Prostate gland (tissue), 2 donors: ENCODE results near the gene RUVBL1. TPM values are rescaled to one million over a fixed set of nuclear protein-coding genes. Genes with fewer than 3 reads are reported as not detected.

ENCODE experiments used
- DNase-seq: peaks from one replicate; pipeline ENCODE4 v3.0.0-alpha.2; 2019; ENCODE audit warnings: low spot score
- H3K27ac ChIP-seq, 2 donors: fragments of 200-600 bp; sonication (generic); 2 replicates each; pipeline ENCODE4 v1.5.1; 2017 to 2019
- H3K27me3 ChIP-seq: fragments of 200-600 bp; sonication (generic); replicated peaks from 2 replicates; pipeline ENCODE4 v1.5.1; 2019; ENCODE audit not compliant: insufficient read depth
- H3K36me3 ChIP-seq, 2 donors: fragments of 200-600 bp; sonication (generic); 1 replicate in 1 of 2; 2 replicates in 1 of 2; pipeline versions ENCODE4 v1.5.1 to v1.8.1; 2017 to 2019
- H3K4me1 ChIP-seq: fragments of 200-600 bp; sonication (generic); replicated peaks from 2 replicates; pipeline ENCODE4 v1.5.1; 2019
- H3K4me3 ChIP-seq, 2 donors: fragments of 200-600 bp; sonication (generic); 2 replicates each; pipeline ENCODE4 v1.5.1; 2017 to 2019
- H3K9me3 ChIP-seq: fragments of 200-600 bp; sonication (generic); 2 replicates; pipeline ENCODE4 v1.5.1; 2017
- CTCF ChIP-seq, 4 experiments: fragments of 200-600 bp in 2 of 4; fragments of 450-650 bp in 2 of 4; sonication (generic) in 2 of 4; IDR thresholded peaks; 1 replicate in 3 of 4; 2 replicates in 1 of 4; pipeline ENCODE4 v1.5.1; 2016 to 2019; ENCODE audit warnings: antibody characterized with exemption in 4 of 4, mild to moderate bottlenecking in 2 of 4, moderate library complexity in 2 of 4
- POLR2A ChIP-seq: fragments of 450-650 bp; IDR thresholded peaks from one replicate; pipeline ENCODE4 v1.6.1; 2016; ENCODE audit warnings: antibody characterized with exemption, mild to moderate bottlenecking
- POLR2AphosphoS5 ChIP-seq: sonication (generic); formaldehyde crosslinking; IDR thresholded peaks from one replicate; pipeline ENCODE4 v1.6.1; 2017; ENCODE audit warnings: antibody characterized with exemption
- WGBS: methylation state at CpG from one replicate; pipeline ENCODE4 v1.1.5; 2018; 5-methylcytosine and 5-hydroxymethylcytosine counted together
- intact Hi-C: fragments of 100-400 bp; cut with DNase I; formaldehyde crosslinking; loops from one replicate; pipeline ENCODE4 v1.14.2; 2022
- total RNA-seq, 2 donors: library from RNA; depleted of rRNA; stranded (reverse); fragments of >200 nt; gene quantifications; one replicate each; pipeline ENCODE4 v1.1.0, GENCODE V29; 2016

Gene RUVBL1
- total RNA-seq, 2 donors from 2014 or later: 24.0 to 28.1 TPM

DNA sequence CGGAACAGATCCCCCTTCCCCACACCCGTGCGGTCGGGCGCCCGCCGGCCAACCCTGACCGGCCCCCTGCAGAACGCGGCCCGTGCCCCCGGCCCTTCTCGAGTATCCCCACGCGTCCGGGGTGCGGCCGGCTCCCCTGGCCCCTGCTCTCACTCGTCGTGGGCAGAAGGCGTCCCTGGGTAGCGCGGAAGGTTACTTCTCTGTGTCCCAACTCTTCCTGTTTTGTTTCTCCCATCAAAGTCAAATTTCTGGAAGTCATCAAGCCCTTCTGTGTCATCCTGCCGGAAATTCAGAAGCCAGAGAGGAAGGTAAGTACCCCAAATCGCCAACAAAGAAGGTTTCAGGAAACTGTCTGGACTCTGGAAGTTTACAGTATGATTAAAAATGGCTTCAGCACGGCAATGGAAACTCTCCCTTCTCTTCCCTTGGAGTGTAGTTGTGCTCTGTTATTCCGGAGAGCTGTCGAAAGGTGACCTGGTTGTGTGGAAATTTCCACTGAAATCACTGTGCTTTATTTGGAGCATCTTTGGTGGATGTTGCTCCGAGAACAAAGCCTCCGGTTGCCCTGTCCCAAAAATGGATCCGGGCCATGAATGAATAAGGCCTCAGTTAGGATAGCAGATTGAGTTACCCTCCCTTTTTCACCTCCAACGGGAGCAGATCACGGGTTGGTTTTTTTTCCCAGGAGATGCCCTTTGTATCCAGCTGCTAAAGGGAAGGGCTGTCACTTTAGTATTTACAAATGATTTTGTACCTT lies 70.8 kb downstream of the RUVBL1 start:
- Histone ChIP-seq H3K9me3 (no peaks in the 10 kb centered on the region), H3K4me1 (peaks cover 6% of the 10 kb centered on the region), H3K27ac (peak overlapping the region; percentile 82 to 85), H3K36me3 (no peaks in the 10 kb centered on the region), H3K4me3 (peak overlapping the region; percentile 89 to 92), H3K27me3 (no peaks in the 10 kb centered on the region)
- no peak for DNase-seq
- TF ChIP-seq CTCF (IDR thresholded peaks at IDR 0.05) (peak in 1 of 4 experiments; percentile 2), POLR2AphosphoS5 (no peak)
- WGBS: under 1% methylated on average over 31 of the region's 33 CpGs
- intact Hi-C loops: loop anchor here (10.0 kb wide), 1 partner anchor 378 kb away; the partner anchor contains the start of gene ABTB1

DNA sequence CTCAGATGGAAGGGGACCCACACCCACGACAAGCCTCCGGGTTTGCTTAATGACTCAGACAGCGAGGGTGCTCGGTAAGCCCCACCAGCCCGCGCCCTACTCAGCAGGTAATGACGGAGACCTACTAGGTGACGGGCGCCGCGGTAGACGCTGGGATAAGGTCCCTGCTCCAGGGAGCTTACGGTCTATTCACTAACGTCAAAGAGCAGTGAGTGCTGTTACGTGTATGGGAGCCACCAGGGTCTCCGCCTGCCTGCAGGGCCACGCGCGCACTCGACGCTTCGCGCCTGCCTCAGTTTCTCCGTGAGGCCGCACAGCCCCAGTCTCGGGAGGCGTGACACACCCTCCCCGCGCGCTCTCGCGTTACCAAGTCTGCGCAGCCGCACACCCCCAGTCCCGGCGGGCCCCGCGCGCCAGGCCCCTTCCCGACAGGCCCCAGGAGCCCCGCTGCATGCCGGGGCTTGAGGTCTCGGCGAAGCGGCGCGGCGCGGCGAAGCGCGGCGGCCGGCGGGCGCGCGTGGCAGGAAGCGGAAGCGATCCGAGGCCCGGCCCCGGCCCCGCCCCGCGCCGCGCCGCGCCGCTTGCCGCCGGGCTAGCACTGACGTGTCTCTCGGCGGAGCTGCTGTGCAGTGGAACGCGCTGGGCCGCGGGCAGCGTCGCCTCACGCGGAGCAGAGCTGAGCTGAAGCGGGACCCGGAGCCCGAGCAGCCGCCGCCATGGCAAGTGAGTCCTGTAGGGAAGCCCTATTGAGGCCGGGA lies 71.6 kb downstream of the RUVBL1 start, which contains the start of gene SEC61A1:
Gene SEC61A1, plus strand, starts transcription at position 601 of the 758 bp plus-strand sequence. Its CDS starts 116 bp downstream, at position 717.
- DNase-seq: peak; percentile 92
- intact Hi-C loops: loop anchor here (10.0 kb wide), 1 partner anchor 377 kb away; the partner anchor contains the start of gene ABTB1
- H3K4me3 ChIP-seq: peak within 1 kb of the TSS; percentile 89 to 92
- H3K4me1 ChIP-seq: peaks cover 6% of the 10 kb centered on the region
- H3K27ac ChIP-seq: peak within 1 kb of the TSS; percentile 82 to 85
- TF ChIP-seq CTCF (IDR thresholded peaks at IDR 0.05) (peak in 1 of 4 experiments; percentile 27), POLR2AphosphoS5 (peak; percentile 92), POLR2A (peak; percentile 61)
- H3K9me3 ChIP-seq: no peaks in the 10 kb centered on the region
- WGBS: under 1% methylated on average over 55 of the region's 90 CpGs
- no peaks in the 10 kb centered on the region for H3K27me3 ChIP-seq
- no peaks in the 10 kb centered on the region for H3K36me3 ChIP-seq

DNA sequence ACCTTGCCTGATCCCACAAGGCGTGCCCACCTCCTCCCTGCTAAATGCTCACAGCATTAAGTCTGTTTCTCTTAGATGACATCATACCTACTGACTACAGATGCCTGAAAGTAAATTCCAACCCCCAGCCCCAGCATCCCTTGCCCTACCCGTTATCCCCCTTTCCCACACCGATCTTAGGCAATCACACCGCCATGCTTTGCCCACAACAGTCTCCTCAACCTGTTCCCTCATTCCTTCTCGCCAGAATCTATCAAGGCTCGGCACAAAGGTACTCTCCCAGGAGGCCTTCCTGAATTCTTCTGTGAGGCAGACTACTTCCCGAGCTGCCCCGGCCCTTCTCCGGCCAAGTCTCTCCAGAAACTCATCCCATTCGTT lies 72.2 kb downstream of the RUVBL1 start:
- TF ChIP-seq POLR2AphosphoS5: no peak
- no peak for TF ChIP-seq CTCF (IDR thresholded peaks at IDR 0.05)
- no peak for TF ChIP-seq POLR2A
- H3K4me1 ChIP-seq: peaks cover 6% of the 10 kb centered on the region
- H3K9me3 ChIP-seq: no peaks in the 10 kb centered on the region
- peak overlapping the region; percentile 58 to 76 for H3K27ac ChIP-seq
- peak overlapping the region; percentile 89 to 92 for H3K4me3 ChIP-seq
- WGBS: 10% methylated on average over 10 of the region's 10 CpGs
- no peaks in the 10 kb centered on the region for H3K36me3 ChIP-seq
- no peaks in the 10 kb centered on the region for H3K27me3 ChIP-seq
- intact Hi-C loops: loop anchor here (10.0 kb wide), 1 partner anchor 377 kb away; the partner anchor contains the start of gene ABTB1
- no peak for DNase-seq

DNA sequence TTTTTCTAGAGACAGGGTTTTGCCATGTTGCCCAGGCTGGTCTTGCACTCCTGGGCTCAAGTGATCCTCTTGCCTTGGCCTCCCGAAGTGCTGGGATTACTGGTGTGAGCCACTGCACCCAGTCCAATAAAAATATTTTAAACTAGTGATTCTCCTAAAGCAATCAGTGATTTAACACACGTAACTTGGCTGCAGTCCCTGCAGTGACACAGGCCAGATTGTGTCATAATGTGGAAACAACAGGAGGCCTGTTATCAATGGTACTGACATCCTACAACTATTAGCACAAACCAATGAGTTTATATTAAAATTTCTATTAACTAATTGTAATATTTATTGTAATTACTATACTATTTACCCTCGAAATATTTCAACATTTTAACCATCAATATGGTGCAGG lies 73.0 kb downstream of the RUVBL1 start:
- no peaks in the 10 kb centered on the region for H3K27me3 ChIP-seq
- H3K4me1 ChIP-seq: peaks cover 6% of the 10 kb centered on the region
- 63% methylated on average over 3 of the region's 3 CpGs for WGBS
- no peak overlapping the region for H3K27ac ChIP-seq
- DNase-seq: no peak
- no peaks in the 10 kb centered on the region for H3K36me3 ChIP-seq
- TF ChIP-seq POLR2AphosphoS5: no peak
- TF ChIP-seq POLR2A: no peak
- no peak for TF ChIP-seq CTCF (IDR thresholded peaks at IDR 0.05)
- no peaks in the 10 kb centered on the region for H3K9me3 ChIP-seq
- intact Hi-C loops: loop anchor here (10.0 kb wide), 1 partner anchor 376 kb away; the partner anchor contains the start of gene ABTB1
- H3K4me3 ChIP-seq: no peak overlapping the region
